Measurements from ENCODE around the gene TRIM24.

- no peak for TF ChIP-seq POLR2AphosphoS5 (IDR thresholded peaks at IDR 0.05; ENCODE audit: low read depth, low read length)
- no peak for TF ChIP-seq REST (IDR thresholded peaks at IDR 0.05; ENCODE audit: insufficient read depth in 1 of 2, low read depth in 2 of 2, low read length in 2 of 2)
- TF ChIP-seq SIN3A (IDR thresholded peaks at IDR 0.05; ENCODE audit: borderline replicate concordance, insufficient read depth, low read length) = no peak
Observed at GRCh38 chr7:138500892-138501291, 40.8 kb downstream of the TRIM24 start.
